GM19395 (cell line): ENCODE measurements around the gene GLI3.

ENCODE experiments used
- ATAC-seq: cut with Tn5 transposase; IDR thresholded peaks from one replicate; pipeline ENCODE4 v1.9.1; 2021; ENCODE audit warnings: mild to moderate bottlenecking, moderate library complexity; ENCODE audit not compliant: unreplicated experiment

GLI3 gene

GRCh38 chr7:41940760-41941343, 296.2 kb downstream of the GLI3 start:
- peak; percentile 83 for ATAC-seq

GRCh38 chr7:41938371-41938770, 298.6 kb downstream of the GLI3 start:
- ATAC-seq: no peak

GRCh38 chr7:41933427-41933826, 303.6 kb downstream of the GLI3 start:
- no peak for ATAC-seq

GRCh38 chr7:41931263-41931646, 305.8 kb downstream of the GLI3 start:
- no peak for ATAC-seq

GRCh38 chr7:41930538-41931262, 306.3 kb downstream of the GLI3 start:
- ATAC-seq: peak; percentile 52

GRCh38 chr7:41928781-41929180, 308.2 kb downstream of the GLI3 start:
- ATAC-seq: no peak

GRCh38 chr7:41928166-41928565, 308.8 kb downstream of the GLI3 start:
- no peak for ATAC-seq

GRCh38 chr7:41927380-41927779, 309.6 kb downstream of the GLI3 start:
- no peak for ATAC-seq

- ATAC-seq: no peak
These were observed 311.1 kb downstream of the GLI3 start for GRCh38 chr7:41925946-41926345.

- no peak for ATAC-seq
These were observed 312.2 kb downstream of the GLI3 start for GRCh38 chr7:41924796-41925195.

GRCh38 chr7:41922373-41922772, 314.6 kb downstream of the GLI3 start:
- no peak for ATAC-seq

- no peak for ATAC-seq
These were observed 315.5 kb downstream of the GLI3 start for GRCh38 chr7:41921453-41921981.

- ATAC-seq: no peak
These were observed 318.4 kb downstream of the GLI3 start for GRCh38 chr7:41918597-41918996.

- ATAC-seq: no peak
These were observed 320.5 kb downstream of the GLI3 start for GRCh38 chr7:41916450-41916927.

- ATAC-seq: no peak
These were observed 321.1 kb downstream of the GLI3 start for GRCh38 chr7:41915871-41916270.

GRCh38 chr7:41912851-41913567, 324.0 kb downstream of the GLI3 start:
- no peak for ATAC-seq

GRCh38 chr7:41912426-41912825, 324.6 kb downstream of the GLI3 start:
- ATAC-seq: no peak

- ATAC-seq: no peak
These were observed 325.2 kb downstream of the GLI3 start for GRCh38 chr7:41911792-41912191.
